Gastroesophageal sphincter (tissue), 3 donors: ENCODE measurements around the gene TF.

Source experiments
- CTCF ChIP-seq, 4 experiments: fragments of 200-600 bp in 2 of 4; fragments of 450-650 bp in 2 of 4; sonication (generic) in 1 of 4; IDR thresholded peaks; one replicate each; pipeline ENCODE4 v1.5.1; 2017 to 2019; ENCODE audit warnings: antibody characterized with exemption in 4 of 4, mild to moderate bottlenecking in 2 of 4, moderate library complexity in 2 of 4
- EP300 ChIP-seq: sonication (generic); formaldehyde crosslinking; IDR thresholded peaks from one replicate; pipeline ENCODE4 v1.6.1; 2017; ENCODE audit warnings: antibody characterized with exemption, mild to moderate bottlenecking
- POLR2AphosphoS5 ChIP-seq: sonication (generic); formaldehyde crosslinking; IDR thresholded peaks from one replicate; pipeline ENCODE4 v1.6.1; 2017; ENCODE audit warnings: antibody characterized with exemption

- TF ChIP-seq POLR2AphosphoS5 (no peak), CTCF (IDR thresholded peaks at IDR 0.05) (no peak), EP300 (no peak)
Observed at GRCh38 chr3:133804896-133805295, 58.7 kb downstream of the TF start.
